GM18951 (cell line): ENCODE measurements around the gene ATG16L2.

Source experiments
- POLR2A ChIP-seq: IDR thresholded peaks from 4 replicates; pipeline ENCODE4 v1.6.1; 2011; ENCODE audit warnings: mild to moderate bottlenecking; ENCODE audit not compliant: insufficient read length, insufficient read depth; ENCODE audit errors: extremely low read depth
- in situ Hi-C: fragments of 300-500 bp; cut with MboI; formaldehyde crosslinking; loops from one replicate; pipeline ENCODE4 v1.12.0; 2022; ENCODE audit warnings: low sequenced_read_pairs, mixed read lengths, inconsistent platforms; ENCODE audit not compliant: unreplicated experiment

The ATG16L2 gene

GRCh38 chr11:72775288-72776110 lies 38.7 kb upstream of the ATG16L2 start:
- in situ Hi-C loops = no loop called here
- no peak for TF ChIP-seq POLR2A

- in situ Hi-C loops = no loop called here
Observed at GRCh38 chr11:72776117-72776843, 37.9 kb upstream of the ATG16L2 start.

GRCh38 chr11:72776844-72777754 lies 37.1 kb upstream of the ATG16L2 start:
- no peak for TF ChIP-seq POLR2A
- in situ Hi-C loops = no loop called here

More at GRCh38 chr11:72776117-72776843, 37.9 kb upstream of the ATG16L2 start:
- no peak for TF ChIP-seq POLR2A

- no peak for TF ChIP-seq POLR2A
- in situ Hi-C loops = no loop called here
Observed at GRCh38 chr11:72777755-72778278, 36.4 kb upstream of the ATG16L2 start.

GRCh38 chr11:72778535-72779494 lies 35.4 kb upstream of the ATG16L2 start:
- no peak for TF ChIP-seq POLR2A
- in situ Hi-C loops = no loop called here

- in situ Hi-C loops = no loop called here
- no peak for TF ChIP-seq POLR2A
Observed at GRCh38 chr11:72779495-72780128, 34.6 kb upstream of the ATG16L2 start.

GRCh38 chr11:72780296-72781062 lies 33.7 kb upstream of the ATG16L2 start:
- in situ Hi-C loops = no loop called here
- no peak for TF ChIP-seq POLR2A

GRCh38 chr11:72781063-72781312 lies 33.2 kb upstream of the ATG16L2 start:
- no peak for TF ChIP-seq POLR2A
- in situ Hi-C loops = no loop called here

GRCh38 chr11:72781313-72782080 lies 32.7 kb upstream of the ATG16L2 start:
- in situ Hi-C loops = no loop called here
- no peak for TF ChIP-seq POLR2A

GRCh38 chr11:72782081-72782920 lies 31.9 kb upstream of the ATG16L2 start:
- TF ChIP-seq POLR2A = no peak
- in situ Hi-C loops = no loop called here
